Embryonic facial prominence (tissue), 1 donor: ENCODE data around the gene FAM13B.
"Not testable (repeated sequence)": the region's sequence is repeated elsewhere in the genome, so short reads cannot be mapped to it uniquely, and the experiment has no call there.

Experiments
- DNase-seq: peaks from one replicate; pipeline ENCODE4 v3.0.0-alpha.2; 2016; ENCODE audit errors: extremely low spot score

The FAM13B gene

DNA sequence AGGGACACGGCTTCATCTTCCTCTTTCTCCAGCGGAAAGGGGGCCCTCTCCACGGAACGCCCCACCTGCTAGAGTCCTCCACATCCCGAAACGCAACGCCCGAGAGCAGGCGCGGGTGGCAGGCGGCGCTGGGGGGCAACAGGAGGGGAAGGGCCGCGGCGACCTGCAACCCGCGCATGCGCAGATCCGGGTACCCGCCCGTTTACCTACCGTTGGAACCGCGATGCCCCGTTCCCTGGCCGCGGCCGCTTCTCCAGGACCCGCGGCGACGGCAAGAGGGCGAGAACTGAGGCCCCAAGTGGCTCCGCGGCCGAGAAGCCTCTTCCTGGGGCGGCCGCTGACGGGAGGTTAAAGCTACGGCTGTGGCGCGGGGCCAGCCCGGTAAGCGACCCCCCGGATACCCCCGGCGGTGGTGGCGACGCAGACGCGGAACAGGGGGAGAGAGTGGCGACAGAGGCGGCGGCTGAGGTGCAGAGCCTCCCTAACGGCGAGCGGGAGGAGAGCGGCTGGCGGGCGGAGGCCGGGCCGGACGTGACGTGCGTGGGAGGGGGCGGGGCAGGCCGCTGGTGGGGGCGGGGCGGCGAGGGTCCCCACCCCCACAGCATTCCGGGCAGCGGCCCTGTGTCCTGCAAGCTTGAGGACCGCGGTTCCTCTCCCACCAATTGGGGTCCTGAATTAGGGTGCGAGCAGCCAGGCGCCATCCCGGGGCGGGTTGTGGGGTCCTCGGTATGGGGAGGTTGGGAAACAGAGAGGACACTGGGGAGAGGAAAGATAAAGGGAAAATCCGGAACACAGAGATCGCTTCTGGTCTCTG, at the start of gene FAM13B:
TSS of gene FAM13B (minus strand) at position 508 of the 814 bp plus-strand sequence. CDS start 13,968 bp downstream, outside the sequence.
- DNase-seq, result peak; percentile 80

DNA sequence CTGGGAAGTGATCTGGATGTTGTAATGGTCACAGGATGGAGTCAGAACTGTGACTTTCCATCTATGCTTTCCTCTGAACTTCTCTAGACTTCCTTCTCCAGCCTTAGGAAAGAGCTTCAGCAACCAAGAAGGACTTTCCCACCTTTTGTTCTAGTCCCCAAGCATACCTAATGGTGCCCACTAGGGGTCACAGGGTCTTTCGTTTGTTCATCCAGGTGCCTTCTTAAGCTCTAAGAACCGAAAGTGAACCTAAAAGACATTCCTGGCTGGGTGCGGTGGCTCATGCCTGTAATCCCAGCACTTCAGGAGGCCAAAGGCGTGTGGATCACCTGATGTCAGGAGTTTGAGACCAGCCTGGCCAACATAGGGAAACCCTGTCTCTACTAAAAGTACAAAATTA, 49.2 kb upstream of the FAM13B start:
- no peak for DNase-seq

DNA sequence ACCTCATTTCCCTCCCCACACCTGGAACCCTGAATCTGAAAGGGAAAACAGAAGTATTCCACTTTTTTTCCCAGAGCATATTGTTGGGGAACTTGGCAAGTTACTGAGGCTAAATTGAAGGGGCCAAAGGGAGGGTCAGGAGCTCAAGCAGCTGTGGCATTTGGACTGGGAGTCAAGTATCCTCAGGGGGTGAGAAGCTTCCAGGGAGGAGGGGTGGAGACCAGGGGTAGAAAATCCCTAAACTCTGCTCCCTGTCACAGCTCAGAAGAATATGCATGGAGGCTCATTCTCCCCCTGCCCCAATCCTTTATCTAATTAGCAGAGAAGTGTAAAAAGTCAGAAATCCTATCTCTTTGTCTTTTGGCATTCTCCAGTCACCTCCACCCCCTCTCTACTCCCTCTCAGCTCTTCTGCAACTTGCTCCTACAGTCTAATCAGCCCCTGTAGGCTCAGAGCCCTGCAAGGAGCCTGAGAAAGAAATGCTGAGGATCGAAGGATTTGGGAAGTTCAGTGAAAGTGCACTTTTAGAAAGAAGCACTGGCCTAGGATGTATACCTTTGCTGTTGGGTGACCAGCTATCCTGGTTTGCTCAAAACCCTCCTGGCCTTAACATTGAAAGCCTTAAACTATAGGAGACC, 45.2 kb upstream of the FAM13B start:
- DNase-seq, result no peak

DNA sequence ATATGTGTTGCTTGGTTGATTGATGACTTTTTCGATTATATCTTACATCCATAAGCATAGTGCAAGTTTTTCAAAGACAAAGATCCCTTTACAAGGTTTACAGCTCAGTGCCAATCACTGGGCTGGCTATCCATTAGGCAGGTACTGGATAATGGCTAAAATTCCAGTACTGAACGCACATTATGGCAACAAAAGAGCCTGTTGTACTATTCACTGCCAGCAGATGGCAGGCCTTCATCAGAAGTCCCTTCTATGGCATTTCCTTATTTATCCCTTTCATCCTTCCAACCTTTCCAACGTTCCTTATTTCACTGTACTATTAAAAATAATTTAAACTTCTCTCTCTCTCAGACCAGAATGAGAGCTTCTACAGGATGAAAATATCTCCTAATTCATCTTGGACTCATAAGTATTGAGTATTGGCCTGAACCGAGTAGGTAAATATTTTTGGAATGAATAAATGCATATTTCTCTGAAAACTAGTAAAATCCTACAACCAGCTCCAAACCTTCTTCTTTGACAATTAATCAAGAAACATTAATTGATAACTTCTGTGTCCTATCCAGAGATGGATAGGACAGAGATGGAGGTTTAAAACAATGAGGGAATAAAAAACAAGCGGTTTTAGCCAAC, 44.3 kb upstream of the FAM13B start:
- DNase-seq, result peak; percentile 29

DNA sequence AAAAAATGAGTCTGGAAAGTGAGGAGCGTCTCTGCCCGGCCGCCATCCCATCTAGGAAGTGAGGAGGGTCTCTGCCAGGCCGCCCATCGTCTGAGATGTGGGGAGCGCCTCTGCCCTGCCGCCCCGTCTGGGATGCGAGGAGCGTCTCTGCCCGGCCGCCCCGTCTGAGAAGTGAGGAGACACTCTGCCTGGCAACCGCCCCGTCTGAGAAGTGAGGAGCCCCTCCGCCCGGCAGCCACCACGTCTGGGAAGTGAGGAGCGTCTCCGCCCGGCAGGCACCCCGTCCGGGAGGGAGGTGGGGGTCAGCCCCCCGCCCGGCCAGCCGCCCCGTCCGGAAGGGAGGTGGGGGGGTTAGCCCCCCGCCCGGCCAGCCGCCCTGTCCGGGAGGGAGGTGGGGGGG, 37.1 kb upstream of the FAM13B start:
- not testable (repeated sequence) for DNase-seq

DNA sequence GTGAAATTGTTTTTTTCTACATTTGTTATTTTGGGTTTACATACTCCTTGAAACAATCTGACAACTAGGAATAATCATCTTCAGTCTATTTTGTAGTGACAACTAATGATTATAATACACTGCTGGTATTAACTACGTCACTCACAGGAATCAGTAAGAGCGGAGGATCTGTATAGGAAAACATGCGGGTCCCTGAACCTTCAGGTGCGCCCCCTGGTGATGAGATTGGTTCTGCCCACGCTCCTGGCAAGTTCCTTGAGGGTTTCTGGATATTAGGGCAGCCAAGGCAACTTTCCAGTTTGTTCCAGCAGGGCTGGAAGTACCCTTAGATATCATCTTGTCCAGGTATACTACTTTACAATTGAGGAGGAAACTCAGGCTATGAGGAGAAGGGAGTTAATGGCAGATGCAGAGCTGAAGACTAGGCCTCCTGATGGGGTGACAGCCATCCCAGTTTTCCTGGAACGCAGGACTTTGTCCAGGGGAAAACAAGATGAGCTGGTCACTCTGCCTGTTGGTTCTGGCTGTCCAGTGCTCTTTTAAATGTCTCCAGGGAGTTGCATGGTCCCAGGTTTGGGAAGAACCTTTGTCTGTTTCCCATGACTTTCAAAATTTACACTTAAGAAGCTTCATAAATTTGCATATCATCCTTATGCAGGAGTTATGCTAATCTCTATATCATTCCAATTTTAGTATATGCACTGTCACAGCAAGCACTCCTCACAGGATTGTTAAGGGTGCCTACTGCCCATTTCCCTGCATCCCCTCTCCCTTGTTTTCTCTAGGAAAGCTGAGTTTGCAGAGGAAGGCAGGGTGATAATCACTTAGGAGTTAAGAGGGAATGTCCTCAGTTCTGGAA, 36.1 kb upstream of the FAM13B start:
- DNase-seq, result no peak

DNA sequence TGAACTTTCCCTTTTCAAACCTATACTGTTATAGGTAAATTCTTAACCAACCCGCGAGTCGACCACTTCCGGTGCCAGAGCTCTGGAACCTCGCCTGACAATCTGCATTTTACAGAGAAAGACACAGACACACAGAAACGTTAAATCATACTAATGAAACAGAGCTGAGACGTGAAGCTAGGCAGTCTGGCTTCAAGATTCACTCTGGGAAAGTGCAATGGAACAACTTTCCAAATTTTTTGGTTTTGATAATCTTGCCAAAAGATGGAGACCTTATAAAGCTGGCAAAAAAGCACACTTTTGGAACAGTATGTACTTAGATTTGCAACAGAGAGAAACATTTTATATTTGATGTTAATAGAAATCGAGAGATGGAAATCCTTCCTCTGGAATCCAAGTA, 35.1 kb upstream of the FAM13B start:
- DNase-seq, result no peak

DNA sequence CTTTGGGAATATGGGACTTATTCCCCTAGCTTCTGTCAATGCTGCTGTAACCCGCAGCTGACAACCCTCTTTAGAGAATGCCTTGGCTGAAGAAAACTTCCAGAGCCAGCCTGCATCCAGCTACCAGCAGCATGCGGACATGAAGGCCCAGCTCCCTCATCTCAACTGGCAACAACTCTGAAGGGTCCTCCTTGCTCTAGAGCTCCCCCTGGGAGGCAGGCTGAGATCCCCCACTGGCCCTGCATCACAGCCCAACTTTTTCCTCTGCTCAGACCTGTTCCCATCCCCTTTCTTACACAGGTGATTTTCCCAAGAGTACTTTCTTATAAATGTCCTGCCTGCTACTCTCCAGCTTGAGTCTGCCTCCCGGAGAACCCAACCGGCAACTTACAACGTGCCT, 32.2 kb upstream of the FAM13B start:
- no peak for DNase-seq

DNA sequence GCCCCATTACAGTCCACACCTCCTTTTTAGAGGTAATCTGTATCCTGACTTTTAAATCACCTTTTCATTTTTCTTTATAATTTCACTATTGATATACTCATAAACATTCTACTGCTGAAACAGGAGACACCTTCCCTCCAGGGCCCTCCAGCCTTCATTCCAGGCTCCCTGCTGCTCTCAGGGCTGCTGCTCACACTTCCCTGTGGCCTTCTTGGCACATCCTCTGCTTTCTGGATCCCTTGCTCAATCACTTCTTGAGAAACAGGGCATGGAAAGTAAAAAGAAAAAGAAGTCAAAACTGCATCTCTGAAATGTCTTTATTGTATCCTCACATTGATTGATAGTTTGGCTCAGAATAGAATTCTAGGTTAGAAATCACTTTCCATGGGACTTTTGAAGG, 31.6 kb upstream of the FAM13B start:
- no peak for DNase-seq

DNA sequence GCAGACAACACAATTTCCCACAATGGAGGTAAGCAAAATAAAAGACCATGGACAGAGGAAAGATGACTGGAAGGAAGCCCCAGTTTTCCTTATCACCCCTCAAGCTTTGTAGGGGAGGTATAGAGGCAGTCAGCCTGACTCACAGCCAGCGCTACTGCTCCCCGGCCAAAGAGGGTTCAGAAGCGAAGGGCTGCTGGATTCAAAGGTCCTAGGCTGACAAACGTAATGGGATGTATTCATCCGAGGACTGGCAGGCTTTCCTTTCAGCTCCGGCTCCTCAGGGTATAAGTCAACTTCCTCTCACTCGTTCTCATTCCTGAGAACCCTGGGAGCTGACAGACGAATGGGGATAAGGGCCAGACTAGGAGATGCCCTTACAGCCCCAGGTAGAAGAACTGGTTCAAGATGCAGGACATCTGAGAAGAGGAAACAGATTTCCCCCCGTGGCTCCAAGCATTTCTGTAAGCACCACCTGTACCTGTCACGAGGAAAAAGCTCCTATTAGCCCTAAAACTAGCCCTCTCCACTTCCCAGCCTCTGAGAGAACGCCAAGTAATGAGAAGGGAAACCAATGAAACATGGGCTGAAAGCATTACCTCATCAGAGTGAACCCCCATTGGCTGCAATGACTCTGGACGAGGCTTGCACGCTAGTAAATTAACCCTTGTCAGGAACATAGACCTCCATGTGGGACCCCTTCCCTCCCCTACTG, 22.1 kb upstream of the FAM13B start:
- no peak for DNase-seq

DNA sequence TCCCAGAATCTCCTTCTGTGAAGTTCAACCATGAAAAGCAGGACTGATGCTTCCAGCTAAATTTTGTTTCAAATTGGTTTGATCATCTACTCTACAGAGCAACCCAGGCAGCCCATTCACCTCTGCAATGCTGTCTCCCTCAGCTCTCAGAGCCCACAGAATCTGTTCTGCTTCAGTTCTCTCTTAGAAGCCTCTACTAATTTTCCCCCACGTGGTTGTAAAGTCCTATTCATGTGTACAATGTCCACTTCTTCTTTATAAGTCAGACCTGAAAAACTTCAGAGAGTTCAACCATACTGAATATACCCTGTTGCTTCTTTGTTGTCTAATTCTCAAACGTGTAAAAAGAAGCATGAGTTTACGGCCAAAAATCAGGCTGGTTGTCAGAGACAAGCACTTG, 21.3 kb upstream of the FAM13B start:
- DNase-seq, result no peak

DNA sequence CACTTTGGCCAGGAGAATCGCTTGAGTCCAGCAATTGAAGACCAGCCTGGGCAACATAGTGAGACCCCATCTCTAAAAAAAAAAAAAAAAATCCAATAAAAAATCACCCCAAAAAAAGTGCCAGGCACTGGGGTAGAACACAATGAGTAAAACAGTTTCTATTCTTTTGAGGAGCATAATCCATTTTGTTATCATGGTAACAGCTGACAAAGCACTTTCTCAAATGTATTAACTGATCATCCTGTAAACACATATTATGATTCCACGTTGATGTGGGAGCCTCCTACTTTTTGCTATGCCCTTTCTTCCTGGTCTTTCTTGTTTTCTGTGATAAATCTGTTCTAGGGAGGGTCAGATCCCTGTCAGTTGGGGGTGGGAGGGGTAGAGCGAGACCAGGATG, 20.7 kb upstream of the FAM13B start:
- no peak for DNase-seq

DNA sequence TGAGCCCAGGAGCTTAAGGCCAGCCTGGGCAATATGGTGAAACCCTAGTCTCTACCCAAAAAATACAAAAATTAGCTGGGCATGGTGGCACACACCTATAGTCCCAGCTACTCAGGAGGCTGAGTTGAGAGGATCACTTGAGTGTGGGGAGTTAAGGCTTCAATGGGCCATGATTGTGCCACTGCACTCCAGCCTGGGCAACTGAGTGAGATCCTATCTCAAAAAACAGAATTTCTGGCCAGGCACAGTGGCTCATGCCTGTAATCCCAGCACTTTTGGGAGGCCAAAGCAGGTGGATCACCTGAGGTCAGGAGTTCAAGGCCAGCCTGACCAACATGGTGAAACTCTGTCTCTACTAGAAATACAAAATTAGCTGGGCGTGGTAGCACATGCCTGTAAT, 19.8 kb upstream of the FAM13B start:
- not testable (repeated sequence) for DNase-seq

DNA sequence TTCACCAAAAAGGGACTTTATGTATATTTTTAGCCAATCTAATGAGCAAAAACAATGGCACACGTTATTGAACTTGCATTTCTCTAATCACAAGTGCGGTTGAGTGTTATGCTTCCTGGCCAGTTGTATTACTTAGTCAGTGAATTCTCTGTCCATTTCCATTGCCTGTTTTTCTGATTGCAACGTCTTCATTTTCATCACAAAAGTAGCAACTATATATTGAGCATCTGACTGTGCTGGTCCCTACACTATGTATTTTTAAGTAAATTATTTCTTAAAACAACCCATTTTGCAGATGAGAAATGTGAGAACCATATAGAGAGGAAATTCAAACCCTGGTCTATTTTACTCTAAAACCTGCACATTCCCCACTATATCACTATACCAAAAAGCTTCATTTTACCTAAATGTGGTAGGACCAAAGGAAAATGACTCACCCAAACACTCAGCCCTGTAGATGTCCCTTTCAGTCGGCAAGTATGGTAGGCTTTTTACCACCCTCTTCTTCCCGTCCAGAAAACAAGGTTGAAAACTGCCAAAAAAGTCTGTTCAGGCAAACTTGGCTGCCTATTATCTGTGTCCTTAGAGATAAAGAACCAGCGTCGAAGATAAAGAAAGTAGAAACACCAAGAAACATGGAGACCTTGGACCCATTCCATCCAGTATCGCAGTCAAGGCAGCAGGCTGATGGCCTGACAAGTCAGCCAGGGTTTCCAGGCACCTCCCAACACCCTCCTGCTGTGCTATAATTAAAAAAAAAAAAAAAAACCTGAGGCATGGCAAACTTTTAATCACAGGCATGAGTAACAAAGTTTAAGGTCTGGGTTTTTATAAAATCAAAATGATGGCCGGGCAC, 18.8 kb upstream of the FAM13B start:
- DNase-seq, result no peak

DNA sequence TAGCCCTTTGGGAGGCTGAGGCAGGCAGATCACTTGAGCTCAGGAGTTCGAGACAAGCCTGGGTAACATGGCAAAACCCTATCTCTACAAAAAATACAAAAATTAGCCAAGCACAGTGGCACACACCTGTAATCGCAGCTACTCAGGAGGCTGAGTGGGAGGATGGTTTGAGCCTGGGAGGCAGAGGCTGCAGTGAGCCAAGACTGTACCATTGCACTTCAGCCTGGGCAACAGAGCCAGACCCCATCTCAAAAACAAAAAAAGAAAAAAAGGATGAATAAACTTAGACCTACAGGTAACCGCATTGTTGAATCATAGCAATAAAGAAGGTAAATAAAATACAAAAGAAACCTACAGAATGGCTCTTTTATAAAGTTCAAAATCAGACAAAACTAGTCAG, 12.4 kb upstream of the FAM13B start:
- not testable (repeated sequence) for DNase-seq

DNA sequence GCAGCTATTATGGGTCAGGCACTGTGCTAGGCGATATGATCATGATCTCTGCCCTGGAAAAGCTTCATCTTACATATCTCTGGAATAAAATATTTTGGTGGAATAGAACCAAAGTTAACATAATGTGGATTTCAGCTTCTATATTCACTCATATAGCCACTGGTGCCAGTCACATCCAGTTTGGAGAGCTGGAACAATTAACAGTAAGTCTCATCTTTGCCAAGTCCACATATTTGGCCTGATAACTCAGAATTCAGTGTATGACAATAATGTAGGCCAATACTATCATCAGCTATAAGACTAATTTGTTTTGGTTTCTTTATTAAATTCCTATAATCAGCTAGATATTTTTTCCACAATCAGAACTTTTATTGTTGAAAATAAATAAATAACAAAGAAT, 5.9 kb upstream of the FAM13B start:
- DNase-seq, result no peak

DNA sequence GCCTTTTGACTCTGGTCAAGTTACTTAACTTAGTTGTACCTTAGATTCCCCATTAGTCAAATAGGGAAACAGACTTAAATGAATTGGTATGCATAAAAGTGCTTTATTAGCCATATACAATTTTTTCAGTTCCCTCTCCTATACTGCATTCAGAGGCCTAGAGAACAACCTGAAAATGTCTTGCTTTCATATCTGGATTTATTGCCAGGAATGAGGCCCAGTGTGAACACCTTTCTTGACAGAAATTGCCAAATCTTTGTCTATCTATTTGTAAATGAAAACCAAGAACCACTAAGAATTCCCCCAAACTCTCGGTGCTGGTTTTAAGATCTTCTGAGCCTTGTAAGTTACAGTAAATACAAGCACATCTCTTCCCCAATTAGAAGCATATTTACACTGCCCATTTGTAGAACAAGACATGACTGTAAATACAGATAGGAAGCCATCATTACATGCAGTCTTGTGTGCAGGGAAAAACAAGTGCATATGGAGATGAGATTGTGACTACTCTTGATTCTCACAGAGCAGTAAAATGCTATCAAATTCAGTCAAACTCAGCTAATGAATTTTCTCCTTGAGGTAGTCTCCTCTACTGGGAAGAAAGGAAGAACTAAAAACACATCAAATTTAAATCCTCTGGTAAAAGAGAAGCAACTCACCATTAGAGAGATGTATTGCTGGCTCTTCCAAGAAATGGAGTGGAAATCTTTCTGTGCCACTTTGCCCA, 5.2 kb upstream of the FAM13B start:
- DNase-seq, result no peak

DNA sequence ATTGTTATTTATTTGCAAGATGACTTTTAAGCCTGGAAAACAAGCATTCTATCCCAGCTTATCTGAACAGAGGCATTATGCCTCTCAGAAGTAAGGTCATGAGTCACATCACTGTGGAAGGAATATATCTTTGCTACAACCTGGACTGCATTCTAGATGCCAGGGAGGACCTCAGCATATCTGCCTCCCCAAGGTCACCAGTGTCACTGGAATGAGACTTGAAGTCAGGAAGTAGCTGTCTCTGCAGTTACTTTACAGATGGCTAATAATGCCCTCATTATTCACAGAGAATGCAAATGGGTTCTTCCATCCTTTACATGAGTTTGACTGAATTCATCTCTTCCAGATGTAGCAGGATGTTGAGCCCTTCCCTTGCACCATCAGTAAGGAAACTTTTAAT, 4.4 kb upstream of the FAM13B start:
- DNase-seq, result no peak

DNA sequence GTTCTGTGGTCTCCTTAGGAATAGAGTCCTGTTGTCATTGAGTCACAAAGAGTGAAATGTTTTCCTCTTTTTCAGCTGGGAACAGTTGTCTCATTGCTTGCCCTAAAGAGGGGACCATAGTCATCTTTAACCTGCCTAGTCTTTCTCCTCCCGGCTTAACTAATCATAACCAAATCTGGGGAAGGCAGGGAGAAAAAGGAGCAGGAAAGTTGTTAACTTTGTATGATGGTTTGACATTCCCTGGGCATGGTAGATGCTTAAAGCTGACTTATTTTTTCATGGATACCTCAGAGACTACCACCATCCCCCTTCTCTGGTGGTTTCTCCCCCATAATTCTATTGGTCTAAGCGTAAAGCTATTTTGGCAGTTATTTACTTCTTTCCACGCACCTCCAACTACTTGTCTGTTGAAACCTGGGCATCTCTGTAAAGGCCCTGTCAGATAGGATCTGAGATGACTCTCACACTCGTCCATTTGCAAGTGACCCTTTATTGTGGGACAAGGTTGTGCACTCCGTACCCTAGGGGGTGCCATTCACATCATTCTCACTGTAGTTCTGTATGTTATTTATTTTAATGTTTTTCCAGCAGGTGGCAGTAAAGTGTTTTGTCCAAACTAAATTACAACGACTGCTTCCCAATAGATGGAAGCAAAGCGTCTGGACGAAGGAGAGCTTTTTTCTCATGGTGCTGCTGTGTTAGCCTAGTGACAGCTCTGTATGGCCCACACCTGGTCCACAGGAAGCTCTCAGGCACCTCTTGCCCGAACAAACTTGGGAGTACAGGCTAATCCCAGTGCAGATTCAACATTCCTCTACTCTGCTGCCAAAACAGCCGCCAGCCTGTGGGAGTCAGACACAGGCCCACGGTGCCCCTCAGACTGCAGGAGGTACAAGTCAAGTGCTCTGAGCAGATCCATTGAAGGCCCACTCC, 3.0 kb upstream of the FAM13B start:
- DNase-seq, result peak; percentile 64
